WI38 (cell line): ENCODE results near the gene MPP7.

ENCODE experiments used
- H3K4me3 ChIP-seq: 2 replicates; pipeline ENCODE4 v1.5.1; 2011; ENCODE audit warnings: low read depth, mild to moderate bottlenecking, control low read depth, low read length
- TF ChIP-seq, protein P1 (sequence below): IDR thresholded peaks from 2 replicates; pipeline ENCODE4 v1.5.1; 2012; ENCODE audit warnings: low read depth, mild to moderate bottlenecking, control low read depth, low read length

Gene MPP7

DNA sequence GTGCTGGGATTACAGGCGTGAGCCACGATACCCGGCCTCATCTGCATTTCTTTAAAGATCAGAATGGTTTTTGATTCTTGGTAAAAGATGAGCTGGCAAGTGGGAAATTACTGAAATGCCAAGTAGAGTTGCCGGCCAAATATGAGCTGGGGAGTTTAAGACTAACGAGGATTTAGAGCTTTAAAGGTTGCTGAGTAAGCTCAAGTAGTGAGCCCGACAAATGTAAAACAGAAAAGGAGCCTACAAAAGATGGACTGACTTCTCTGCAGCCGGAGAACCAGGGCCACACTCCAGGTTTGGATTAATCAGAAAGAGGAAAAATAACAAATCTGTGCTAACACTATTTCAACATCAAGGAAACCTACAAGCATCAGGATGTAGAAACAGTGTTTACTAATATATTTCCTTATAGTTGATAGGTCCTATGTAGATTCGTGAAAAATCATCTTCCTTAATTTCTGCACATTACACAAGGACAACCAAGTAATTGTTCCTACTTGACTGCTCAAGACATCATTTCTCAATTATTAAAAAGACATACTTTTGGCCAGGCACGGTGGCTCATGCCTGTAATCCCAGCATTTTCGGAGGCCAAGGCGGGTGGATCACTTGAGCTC is 49.6 kb downstream of the MPP7 start:
- TF ChIP-seq, protein P1, sequence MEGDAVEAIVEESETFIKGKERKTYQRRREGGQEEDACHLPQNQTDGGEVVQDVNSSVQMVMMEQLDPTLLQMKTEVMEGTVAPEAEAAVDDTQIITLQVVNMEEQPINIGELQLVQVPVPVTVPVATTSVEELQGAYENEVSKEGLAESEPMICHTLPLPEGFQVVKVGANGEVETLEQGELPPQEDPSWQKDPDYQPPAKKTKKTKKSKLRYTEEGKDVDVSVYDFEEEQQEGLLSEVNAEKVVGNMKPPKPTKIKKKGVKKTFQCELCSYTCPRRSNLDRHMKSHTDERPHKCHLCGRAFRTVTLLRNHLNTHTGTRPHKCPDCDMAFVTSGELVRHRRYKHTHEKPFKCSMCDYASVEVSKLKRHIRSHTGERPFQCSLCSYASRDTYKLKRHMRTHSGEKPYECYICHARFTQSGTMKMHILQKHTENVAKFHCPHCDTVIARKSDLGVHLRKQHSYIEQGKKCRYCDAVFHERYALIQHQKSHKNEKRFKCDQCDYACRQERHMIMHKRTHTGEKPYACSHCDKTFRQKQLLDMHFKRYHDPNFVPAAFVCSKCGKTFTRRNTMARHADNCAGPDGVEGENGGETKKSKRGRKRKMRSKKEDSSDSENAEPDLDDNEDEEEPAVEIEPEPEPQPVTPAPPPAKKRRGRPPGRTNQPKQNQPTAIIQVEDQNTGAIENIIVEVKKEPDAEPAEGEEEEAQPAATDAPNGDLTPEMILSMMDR = no peak
- no peak overlapping the region for H3K4me3 ChIP-seq
